GM12878 (cell line): ENCODE measurements around the gene SMIM21. TPM values are rescaled to one million over a fixed set of nuclear protein-coding genes. Genes with fewer than 3 reads are reported as not detected.

Experiments used
- ATAC-seq: fragments of 200-7000 bp; cut with Tn5 transposase; 3 replicates; pipeline ENCODE4 v1.9.1; 2020; ENCODE audit warnings: mild to moderate bottlenecking, moderate library complexity
- BruUV-seq: library from RNA; stranded (reverse); fragments of 400-500 nt; replicated peaks from 2 replicates; lab custom pipeline; 2021; lab: Mats Ljungman, UMichigan
- CTCF ChIA-PET: fragments of 300-600 bp; sonication (Branson Sonifier 250); formaldehyde crosslinking; extraction: SDS; loops from one replicate; lab custom pipeline; 2021; ENCODE audit warnings: inconsistent platforms; lab: Yijun Ruan, JAX
- POLR2A ChIA-PET: fragments of 350-600 bp; formaldehyde crosslinking; extraction: SDS; loops from one replicate; lab custom pipeline; 2021; ENCODE audit warnings: inconsistent platforms; lab: Charles Lee
- RAD21 ChIA-PET: fragments of 300-600 bp; sonication (Branson Sonifier 250); formaldehyde crosslinking; loops from one replicate; lab custom pipeline; 2023; ENCODE audit warnings: antibody characterized with exemption; ENCODE audit not compliant: unreplicated experiment; lab: Charles Lee
- SMC1A ChIA-PET: fragments of 300-600 bp; sonication (Branson Sonifier 250); formaldehyde crosslinking; loops from one replicate; lab custom pipeline; 2023; ENCODE audit not compliant: unreplicated experiment, uncharacterized antibody; lab: Charles Lee
- DNase-seq: peaks from one replicate; pipeline ENCODE4 v3.0.0-alpha.2; 2011; ENCODE audit warnings: low read depth, low spot score
- FAIRE-seq: peaks from 3 replicates; lab custom pipeline; 2011; peaks lifted over from hg19 to GRCh38; lab: Jason Lieb, UNC
- H2AFZ ChIP-seq: 2 replicates; pipeline ENCODE4 v1.6.0; 2011; ENCODE audit warnings: low read depth, low read length, control low read depth; ENCODE audit not compliant: control insufficient read depth
- H3K27ac ChIP-seq: 2 replicates; pipeline ENCODE4 v1.5.1; 2011; ENCODE audit warnings: control low read depth; ENCODE audit not compliant: control insufficient read depth, insufficient read depth
- H3K27me3 ChIP-seq, 2 experiments: replicated peaks in 1 of 2; 2 replicates each; pipeline versions ENCODE4 v1.6.0 to v1.6.1; 2011; ENCODE audit warnings: low read length in 1 of 2; ENCODE audit not compliant: control insufficient read depth in 2 of 2, insufficient read depth in 2 of 2
- H3K36me3 ChIP-seq, 2 experiments: 2 replicates each; pipeline ENCODE4 v1.5.1; 2011; ENCODE audit warnings: low read length in 1 of 2; ENCODE audit not compliant: control insufficient read depth in 2 of 2, insufficient read depth in 2 of 2
- H3K4me1 ChIP-seq: 2 replicates; pipeline ENCODE4 v1.6.1; 2011; ENCODE audit warnings: mild to moderate bottlenecking, low read length, moderate library complexity, mixed read lengths; ENCODE audit not compliant: control insufficient read depth, insufficient read depth
- H3K4me2 ChIP-seq: 2 replicates; pipeline ENCODE4 v1.6.0; 2011; ENCODE audit warnings: control low read depth; ENCODE audit not compliant: control insufficient read depth, insufficient read depth
- H3K4me3 ChIP-seq: fragments of 200-600 bp; sonication (generic); 2 replicates; pipeline ENCODE4 v1.5.1; 2016
- H3K79me2 ChIP-seq: 2 replicates; pipeline ENCODE4 v1.6.0; 2011; ENCODE audit warnings: low read length; ENCODE audit not compliant: control insufficient read depth, insufficient read depth
- H3K9ac ChIP-seq: 2 replicates; pipeline ENCODE4 v1.8.0; 2011; ENCODE audit warnings: low read length, control low read depth, mixed read lengths; ENCODE audit not compliant: control insufficient read depth, insufficient read depth
- H3K9me3 ChIP-seq: replicated peaks from 3 replicates; pipeline ENCODE4 v1.5.1; 2011; ENCODE audit warnings: mild to moderate bottlenecking, low read length; ENCODE audit not compliant: control insufficient read depth, insufficient read depth
- H4K20me1 ChIP-seq: 2 replicates; pipeline ENCODE4 v1.6.0; 2011; ENCODE audit not compliant: control insufficient read depth, insufficient read depth
- BCLAF1 ChIP-seq: fragments of 450-650 bp; IDR thresholded peaks from 2 replicates; pipeline ENCODE4 v1.6.1; 2017; ENCODE audit warnings: antibody characterized with exemption, mild to moderate bottlenecking, moderate library complexity
- CBX3 ChIP-seq: fragments of 200-600 bp; sonication (generic); IDR thresholded peaks from 2 replicates; pipeline ENCODE4 v1.6.1; 2016; ENCODE audit warnings: low read depth, borderline replicate concordance
- CBX5 ChIP-seq: sonication (generic); IDR thresholded peaks from 2 replicates; pipeline ENCODE4 v1.6.1; 2016; ENCODE audit warnings: low read depth, moderate library complexity, mild to moderate bottlenecking, inconsistent platforms
- CUX1 ChIP-seq: IDR thresholded peaks from 2 replicates; pipeline ENCODE4 v1.6.1; 2012; ENCODE audit warnings: improper control_type of control experiment, low read depth, low read length; ENCODE audit not compliant: insufficient replicate concordance
- ETV6 ChIP-seq, 2 experiments: fragments of 450-650 bp in 1 of 2; IDR thresholded peaks in 1 of 2; conservative IDR thresholded peaks in 1 of 2; 2 replicates each; pipeline ENCODE4 v1.6.1; 2014; ENCODE audit warnings: antibody characterized with exemption in 1 of 2, borderline replicate concordance in 1 of 2, low read depth in 1 of 2, mild to moderate bottlenecking in 1 of 2, moderate library complexity in 1 of 2
- LARP7 ChIP-seq: fragments of 450-650 bp; IDR thresholded peaks from 2 replicates; pipeline ENCODE4 v1.6.1; 2017; ENCODE audit warnings: mild to moderate bottlenecking
- MEF2A ChIP-seq: IDR thresholded peaks from 2 replicates; pipeline ENCODE4 v1.6.1; 2011; ENCODE audit warnings: low read depth, mild to moderate bottlenecking, low read length, moderate library complexity; ENCODE audit not compliant: insufficient read depth
- MTA3 ChIP-seq: IDR thresholded peaks from 2 replicates; pipeline ENCODE4 v1.6.1; 2012; ENCODE audit warnings: low read length, inconsistent platforms, borderline replicate concordance
- NR2C2 ChIP-seq: IDR thresholded peaks from 2 replicates; pipeline ENCODE4 v1.6.1; 2011; ENCODE audit warnings: borderline replicate concordance, low read depth; ENCODE audit not compliant: control insufficient read depth, insufficient read length
- SIN3A ChIP-seq: IDR thresholded peaks from 2 replicates; pipeline ENCODE4 v1.6.1; 2012; ENCODE audit warnings: low read depth, low read length, improper control_type of control experiment
- TAF1 ChIP-seq: IDR thresholded peaks from 2 replicates; pipeline ENCODE4 v1.6.1; 2011; ENCODE audit warnings: mild to moderate bottlenecking, low read depth, low read length, borderline replicate concordance
- WRNIP1 ChIP-seq: IDR thresholded peaks from 2 replicates; pipeline ENCODE4 v1.6.1; 2011; ENCODE audit warnings: low read depth, low read length, improper control_type of control experiment, borderline replicate concordance
- WGBS: methylation state at CpG from one replicate; pipeline ENCODE4 v1.1.6; 2016; ENCODE audit warnings: low lambda C conversion rate; ENCODE audit not compliant: insufficient replicate concordance, insufficient coverage; ENCODE audit errors: missing lambda C conversion rate; 5-methylcytosine and 5-hydroxymethylcytosine counted together
- in situ Hi-C: fragments of 300-500 bp; cut with MboI; formaldehyde crosslinking; loops from 9 replicates; pipeline ENCODE4 v1.14.3; 2018; ENCODE audit warnings: mixed read lengths
- intact Hi-C: fragments of 100-400 bp; cut with micrococcal nuclease; formaldehyde crosslinking; loops from one replicate; pipeline ENCODE4 v1.14.2; 2022; ENCODE audit not compliant: unreplicated experiment
- polyA plus RNA-seq, 11 experiments: library from polyadenylated mRNA; depleted of rRNA in 4 of 11; unstranded in 6 of 11; stranded (reverse) in 5 of 11; fragments of >200 nt; fragmentation: Nextera tagmentation in 4 of 11; fragmentation: Illumina TruSeq in 1 of 11; extraction: Ambion mirVana in 4 of 11; extraction: Trizol in 1 of 11; gene quantifications; 1 replicate in 1 of 11; 2 replicates in 10 of 11; pipeline versions ENCODE4 v1.2.1 to v1.2.3, GENCODE V29; 2011 to 2016; ENCODE audit warnings: inconsistent platforms in 2 of 11, missing spikeins in 2 of 11, low read depth in 1 of 11
- total RNA-seq, 4 experiments: library from RNA; depleted of rRNA in 3 of 4; stranded (reverse); fragments of >200 nt in 3 of 4; fragmentation: Illumina TruSeq in 1 of 4; extraction: Trizol in 1 of 4; gene quantifications; 2 replicates each; pipeline versions ENCODE4 v1.2.1 to v1.2.3, GENCODE V29; 2013 to 2021

The SMIM21 gene
- total and polyA plus RNA-seq, 10 of the 15 experiments (the other 5 are each of a cell fraction or from before 2014, with no cell fraction given), result not detected

- no peak for TF ChIP-seq CUX1
- no peak for TF ChIP-seq MTA3
- no peak for TF ChIP-seq TAF1
Observed at GRCh38 chr18:75418293-75419005, 9.1 kb downstream of the SMIM21 start (continued).

- Histone ChIP-seq H3K27ac (no peak overlapping the region), H4K20me1 (no peaks in the 10 kb centered on the region), H3K9ac (no peak overlapping the region), H3K4me2 (no peak overlapping the region), H3K36me3 (no peaks in the 10 kb centered on the region), H3K27me3 (no peaks in the 10 kb centered on the region; a peak in 1 of 4 replicates), H3K79me2 (no peaks in the 10 kb centered on the region), H3K9me3 (no peaks in the 10 kb centered on the region), H3K4me3 (no peak overlapping the region), H2AFZ (no peak overlapping the region), H3K4me1 (no peaks in the 10 kb centered on the region)
- in situ Hi-C loops, result no loop called here
- CTCF ChIA-PET, result no interaction called here
- DNase-seq (no peak), FAIRE-seq (no peak), ATAC-seq (no peak)
- POLR2A ChIA-PET, result no interaction called here
- BruUV-seq, result no TSS peak
- SMC1A ChIA-PET, result no interaction called here
- intact Hi-C loops, result no loop called here
- RAD21 ChIA-PET, result no interaction called here
- 26% methylated on average over 4 of the region's 4 CpGs for WGBS
- TF ChIP-seq MEF2A (no peak), NR2C2 (no peak), LARP7 (no peak), CBX3 (no peak), ETV6 (conservative IDR thresholded peaks at IDR 0.05 in 1 of 2, IDR thresholded peaks at IDR 0.05 in 1 of 2; ENCODE audit: borderline replicate concordance in 1 of 2, low read depth in 1 of 2) (no peak), BCLAF1 (no peak), SIN3A (no peak), CBX5 (no peak), WRNIP1 (no peak)
Observed at GRCh38 chr18:75410611-75411010, 16.9 kb downstream of the SMIM21 start.
